HepG2 (cell line): ENCODE measurements around the gene PTPRM. TPM values are rescaled to one million over a fixed set of nuclear protein-coding genes. Genes with fewer than 3 reads are reported as not detected.

ENCODE experiments used
- KMT2A ChIP-seq: sonication (generic); formaldehyde crosslinking; IDR thresholded peaks from 2 replicates; pipeline ENCODE4 v1.4.0; 2020; ENCODE audit warnings: missing genetic modification reagents
- MIER2 ChIP-seq: IDR thresholded peaks from 2 replicates; pipeline ENCODE4 v1.6.1; 2016; ENCODE audit warnings: missing biosample characterization, missing genetic modification reagents
- NFKB2 ChIP-seq: sonication (generic); formaldehyde crosslinking; IDR thresholded peaks from 2 replicates; pipeline ENCODE4 v1.4.0; 2020; ENCODE audit warnings: missing genetic modification reagents, borderline replicate concordance
- PPARG ChIP-seq: conservative IDR thresholded peaks from 2 replicates; pipeline ENCODE4 v1.6.1; 2016; ENCODE audit warnings: missing biosample characterization, missing genetic modification reagents
- TFDP2 ChIP-seq: sonication (generic); formaldehyde crosslinking; IDR thresholded peaks from 2 replicates; pipeline ENCODE4 v1.4.0; 2020; ENCODE audit warnings: missing genetic modification reagents
- TMF1 ChIP-seq: sonication (generic); formaldehyde crosslinking; IDR thresholded peaks from 2 replicates; pipeline ENCODE4 v1.8.1; 2022; ENCODE audit warnings: low read depth, missing genetic modification reagents
- polyA plus RNA-seq, 8 experiments: library from polyadenylated mRNA; depleted of rRNA in 3 of 8; stranded (reverse) in 7 of 8; unstranded in 1 of 8; fragments of >200 nt; fragmentation: Illumina TruSeq in 4 of 8; extraction: Trizol in 4 of 8; gene quantifications; 2 replicates each; pipeline versions ENCODE4 v1.2.1 to v1.2.3, GENCODE V29; 2011 to 2016; ENCODE audit warnings: low read depth in 4 of 8, missing spikeins in 1 of 8, mixed read lengths in 1 of 8; ENCODE audit not compliant: insufficient read depth in 1 of 8
- total RNA-seq, 5 experiments: library from RNA; depleted of rRNA; stranded (reverse); fragments of >200 nt; fragmentation: Illumina TruSeq; extraction: Trizol; gene quantifications; 2 replicates each; pipeline ENCODE4 v1.2.3, GENCODE V29; 2016; ENCODE audit warnings: low read depth in 1 of 5
- TF ChIP-seq, protein P1 (sequence below): sonication (generic); formaldehyde crosslinking; IDR thresholded peaks from 2 replicates; pipeline ENCODE4 v1.5.1; 2020; ENCODE audit warnings: mild to moderate bottlenecking, missing genetic modification reagents, moderate library complexity
- TF ChIP-seq, protein P2 (sequence below), 2 experiments: sonication (generic) in 1 of 2; formaldehyde crosslinking in 1 of 2; IDR thresholded peaks; 2 replicates each; pipeline versions ENCODE4 v1.6.1 to v1.9.0; 2014 to 2022; ENCODE audit warnings: antibody characterized with exemption in 1 of 2, borderline replicate concordance in 1 of 2, inconsistent platforms in 1 of 2, low read depth in 1 of 2, missing genetic modification reagents in 1 of 2
- TF ChIP-seq, protein P3 (sequence below): sonication (generic); formaldehyde crosslinking; IDR thresholded peaks from 2 replicates; pipeline ENCODE4 v1.4.0; 2020; ENCODE audit warnings: missing genetic modification reagents

The PTPRM gene
- total and polyA plus RNA-seq, 2 of the 13 experiments (the other 11 are each of a cell fraction or from before 2014, with no cell fraction given): 12.6 to 108 TPM

- TF ChIP-seq, protein P1, sequence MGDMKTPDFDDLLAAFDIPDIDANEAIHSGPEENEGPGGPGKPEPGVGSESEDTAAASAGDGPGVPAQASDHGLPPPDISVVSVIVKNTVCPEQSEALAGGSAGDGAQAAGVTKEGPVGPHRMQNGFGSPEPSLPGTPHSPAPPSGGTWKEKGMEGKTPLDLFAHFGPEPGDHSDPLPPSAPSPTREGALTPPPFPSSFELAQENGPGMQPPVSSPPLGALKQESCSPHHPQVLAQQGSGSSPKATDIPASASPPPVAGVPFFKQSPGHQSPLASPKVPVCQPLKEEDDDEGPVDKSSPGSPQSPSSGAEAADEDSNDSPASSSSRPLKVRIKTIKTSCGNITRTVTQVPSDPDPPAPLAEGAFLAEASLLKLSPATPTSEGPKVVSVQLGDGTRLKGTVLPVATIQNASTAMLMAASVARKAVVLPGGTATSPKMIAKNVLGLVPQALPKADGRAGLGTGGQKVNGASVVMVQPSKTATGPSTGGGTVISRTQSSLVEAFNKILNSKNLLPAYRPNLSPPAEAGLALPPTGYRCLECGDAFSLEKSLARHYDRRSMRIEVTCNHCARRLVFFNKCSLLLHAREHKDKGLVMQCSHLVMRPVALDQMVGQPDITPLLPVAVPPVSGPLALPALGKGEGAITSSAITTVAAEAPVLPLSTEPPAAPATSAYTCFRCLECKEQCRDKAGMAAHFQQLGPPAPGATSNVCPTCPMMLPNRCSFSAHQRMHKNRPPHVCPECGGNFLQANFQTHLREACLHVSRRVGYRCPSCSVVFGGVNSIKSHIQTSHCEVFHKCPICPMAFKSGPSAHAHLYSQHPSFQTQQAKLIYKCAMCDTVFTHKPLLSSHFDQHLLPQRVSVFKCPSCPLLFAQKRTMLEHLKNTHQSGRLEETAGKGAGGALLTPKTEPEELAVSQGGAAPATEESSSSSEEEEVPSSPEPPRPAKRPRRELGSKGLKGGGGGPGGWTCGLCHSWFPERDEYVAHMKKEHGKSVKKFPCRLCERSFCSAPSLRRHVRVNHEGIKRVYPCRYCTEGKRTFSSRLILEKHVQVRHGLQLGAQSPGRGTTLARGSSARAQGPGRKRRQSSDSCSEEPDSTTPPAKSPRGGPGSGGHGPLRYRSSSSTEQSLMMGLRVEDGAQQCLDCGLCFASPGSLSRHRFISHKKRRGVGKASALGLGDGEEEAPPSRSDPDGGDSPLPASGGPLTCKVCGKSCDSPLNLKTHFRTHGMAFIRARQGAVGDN (CRISPR knock-in tag): peak; percentile 69
- TF ChIP-seq KMT2A (CRISPR knock-in tag): peak; percentile 20; the same call in 1 of the 2 replicates
- no peak; the same call in 1 of the 2 replicates for TF ChIP-seq TMF1 (CRISPR knock-in tag)
- TF ChIP-seq PPARG (CRISPR knock-in tag): no peak
- TF ChIP-seq, protein P2, sequence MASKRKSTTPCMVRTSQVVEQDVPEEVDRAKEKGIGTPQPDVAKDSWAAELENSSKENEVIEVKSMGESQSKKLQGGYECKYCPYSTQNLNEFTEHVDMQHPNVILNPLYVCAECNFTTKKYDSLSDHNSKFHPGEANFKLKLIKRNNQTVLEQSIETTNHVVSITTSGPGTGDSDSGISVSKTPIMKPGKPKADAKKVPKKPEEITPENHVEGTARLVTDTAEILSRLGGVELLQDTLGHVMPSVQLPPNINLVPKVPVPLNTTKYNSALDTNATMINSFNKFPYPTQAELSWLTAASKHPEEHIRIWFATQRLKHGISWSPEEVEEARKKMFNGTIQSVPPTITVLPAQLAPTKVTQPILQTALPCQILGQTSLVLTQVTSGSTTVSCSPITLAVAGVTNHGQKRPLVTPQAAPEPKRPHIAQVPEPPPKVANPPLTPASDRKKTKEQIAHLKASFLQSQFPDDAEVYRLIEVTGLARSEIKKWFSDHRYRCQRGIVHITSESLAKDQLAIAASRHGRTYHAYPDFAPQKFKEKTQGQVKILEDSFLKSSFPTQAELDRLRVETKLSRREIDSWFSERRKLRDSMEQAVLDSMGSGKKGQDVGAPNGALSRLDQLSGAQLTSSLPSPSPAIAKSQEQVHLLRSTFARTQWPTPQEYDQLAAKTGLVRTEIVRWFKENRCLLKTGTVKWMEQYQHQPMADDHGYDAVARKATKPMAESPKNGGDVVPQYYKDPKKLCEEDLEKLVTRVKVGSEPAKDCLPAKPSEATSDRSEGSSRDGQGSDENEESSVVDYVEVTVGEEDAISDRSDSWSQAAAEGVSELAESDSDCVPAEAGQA (IDR thresholded peaks at IDR 0.05; ENCODE audit: low read depth): no peak
- TF ChIP-seq, protein P2 (CRISPR knock-in tag; IDR thresholded peaks at IDR 0.05; ENCODE audit: borderline replicate concordance): no peak
- TF ChIP-seq NFKB2: peak; percentile 10; the same call in 1 of the 2 replicates
- TF ChIP-seq, protein P3, sequence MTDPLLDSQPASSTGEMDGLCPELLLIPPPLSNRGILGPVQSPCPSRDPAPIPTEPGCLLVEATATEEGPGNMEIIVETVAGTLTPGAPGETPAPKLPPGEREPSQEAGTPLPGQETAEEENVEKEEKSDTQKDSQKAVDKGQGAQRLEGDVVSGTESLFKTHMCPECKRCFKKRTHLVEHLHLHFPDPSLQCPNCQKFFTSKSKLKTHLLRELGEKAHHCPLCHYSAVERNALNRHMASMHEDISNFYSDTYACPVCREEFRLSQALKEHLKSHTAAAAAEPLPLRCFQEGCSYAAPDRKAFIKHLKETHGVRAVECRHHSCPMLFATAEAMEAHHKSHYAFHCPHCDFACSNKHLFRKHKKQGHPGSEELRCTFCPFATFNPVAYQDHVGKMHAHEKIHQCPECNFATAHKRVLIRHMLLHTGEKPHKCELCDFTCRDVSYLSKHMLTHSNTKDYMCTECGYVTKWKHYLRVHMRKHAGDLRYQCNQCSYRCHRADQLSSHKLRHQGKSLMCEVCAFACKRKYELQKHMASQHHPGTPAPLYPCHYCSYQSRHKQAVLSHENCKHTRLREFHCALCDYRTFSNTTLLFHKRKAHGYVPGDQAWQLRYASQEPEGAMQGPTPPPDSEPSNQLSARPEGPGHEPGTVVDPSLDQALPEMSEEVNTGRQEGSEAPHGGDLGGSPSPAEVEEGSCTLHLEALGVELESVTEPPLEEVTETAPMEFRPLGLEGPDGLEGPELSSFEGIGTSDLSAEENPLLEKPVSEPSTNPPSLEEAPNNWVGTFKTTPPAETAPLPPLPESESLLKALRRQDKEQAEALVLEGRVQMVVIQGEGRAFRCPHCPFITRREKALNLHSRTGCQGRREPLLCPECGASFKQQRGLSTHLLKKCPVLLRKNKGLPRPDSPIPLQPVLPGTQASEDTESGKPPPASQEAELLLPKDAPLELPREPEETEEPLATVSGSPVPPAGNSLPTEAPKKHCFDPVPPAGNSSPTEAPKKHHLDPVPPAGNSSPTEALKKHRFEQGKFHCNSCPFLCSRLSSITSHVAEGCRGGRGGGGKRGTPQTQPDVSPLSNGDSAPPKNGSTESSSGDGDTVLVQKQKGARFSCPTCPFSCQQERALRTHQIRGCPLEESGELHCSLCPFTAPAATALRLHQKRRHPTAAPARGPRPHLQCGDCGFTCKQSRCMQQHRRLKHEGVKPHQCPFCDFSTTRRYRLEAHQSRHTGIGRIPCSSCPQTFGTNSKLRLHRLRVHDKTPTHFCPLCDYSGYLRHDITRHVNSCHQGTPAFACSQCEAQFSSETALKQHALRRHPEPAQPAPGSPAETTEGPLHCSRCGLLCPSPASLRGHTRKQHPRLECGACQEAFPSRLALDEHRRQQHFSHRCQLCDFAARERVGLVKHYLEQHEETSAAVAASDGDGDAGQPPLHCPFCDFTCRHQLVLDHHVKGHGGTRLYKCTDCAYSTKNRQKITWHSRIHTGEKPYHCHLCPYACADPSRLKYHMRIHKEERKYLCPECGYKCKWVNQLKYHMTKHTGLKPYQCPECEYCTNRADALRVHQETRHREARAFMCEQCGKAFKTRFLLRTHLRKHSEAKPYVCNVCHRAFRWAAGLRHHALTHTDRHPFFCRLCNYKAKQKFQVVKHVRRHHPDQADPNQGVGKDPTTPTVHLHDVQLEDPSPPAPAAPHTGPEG: no peak
- no peak for TF ChIP-seq MIER2
- TF ChIP-seq TFDP2 (CRISPR knock-in tag): 0 out of 2 replicates have a peak, but pooled peaks have one; percentile 36
Observed at GRCh38 chr18:7566567-7567473, at the start of gene PTPRM (continued).
